Amygdala (tissue), 56 donors: Measurements from ENCODE around the gene MCCC2.
"Not testable (repeated sequence)": the region's sequence is repeated elsewhere in the genome, so short reads cannot be mapped to it uniquely, and the experiment has no call there.

ENCODE experiments used
- DNase-seq, 56 donors: peaks; one replicate each; lab custom pipeline; 2025; lab: John Stamatoyannopoulos, UW

MCCC2 gene

DNA sequence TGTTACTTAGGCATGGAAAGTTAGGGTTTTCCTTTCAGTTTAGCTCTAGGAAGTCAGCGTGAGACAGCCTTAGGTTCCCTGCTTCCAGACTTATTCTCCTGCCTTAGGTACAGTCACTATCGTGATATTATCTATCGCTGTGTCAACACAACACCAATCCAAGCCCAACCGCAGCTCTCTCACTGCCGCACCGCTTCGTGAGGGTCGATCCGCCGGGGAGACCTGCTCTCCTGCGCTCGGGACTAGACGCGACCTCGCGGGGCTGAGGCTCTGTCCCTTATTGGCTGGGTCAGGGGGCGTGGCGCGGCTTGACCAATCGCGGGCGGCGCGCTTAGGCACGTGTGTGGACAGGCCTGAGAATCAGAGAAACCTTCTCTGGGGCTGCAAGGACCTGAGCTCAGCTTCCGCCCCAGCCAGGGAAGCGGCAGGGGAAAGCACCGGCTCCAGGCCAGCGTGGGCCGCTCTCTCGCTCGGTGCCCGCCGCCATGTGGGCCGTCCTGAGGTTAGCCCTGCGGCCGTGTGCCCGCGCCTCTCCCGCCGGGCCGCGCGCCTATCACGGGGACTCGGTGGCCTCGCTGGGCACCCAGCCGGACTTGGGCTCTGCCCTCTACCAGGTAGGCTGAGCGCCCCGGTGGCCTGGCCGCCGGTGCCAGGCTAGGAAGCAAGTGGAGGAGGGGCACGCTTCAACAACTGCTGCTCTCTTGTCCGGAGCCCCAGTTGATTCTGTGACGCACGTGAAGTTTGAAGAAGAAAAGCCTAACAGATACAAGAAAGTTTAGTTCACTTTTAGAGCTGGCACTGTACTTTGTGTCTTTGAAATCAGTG is at the start of gene MCCC2:
TSS of gene MCCC2 (plus strand) at position 400 of the 825 bp plus-strand sequence. CDS start at position 486, 86 bp downstream.
- DNase-seq, result peak; percentile 64 to 98 (median 90)

DNA sequence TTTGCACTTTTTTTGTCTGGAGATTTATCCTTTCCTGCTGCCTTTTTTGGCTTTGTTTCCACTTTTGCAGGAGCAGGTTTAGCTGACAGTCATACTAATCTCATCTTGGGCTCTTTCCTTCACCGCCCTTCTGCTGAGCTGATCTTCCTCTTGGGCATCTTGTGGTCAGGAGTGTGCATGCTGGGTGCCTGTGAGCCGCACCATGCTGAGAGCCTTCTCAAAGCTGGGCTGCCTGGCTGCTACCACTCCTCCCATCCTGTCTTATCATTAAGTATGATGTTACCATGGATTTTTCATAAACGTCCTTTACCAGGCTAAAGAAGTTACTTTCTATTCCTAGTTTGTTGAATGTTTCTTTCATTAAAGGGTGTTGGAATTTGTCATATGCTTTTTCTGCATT is 49.5 kb upstream of the MCCC2 start:
- DNase-seq, result no peak

DNA sequence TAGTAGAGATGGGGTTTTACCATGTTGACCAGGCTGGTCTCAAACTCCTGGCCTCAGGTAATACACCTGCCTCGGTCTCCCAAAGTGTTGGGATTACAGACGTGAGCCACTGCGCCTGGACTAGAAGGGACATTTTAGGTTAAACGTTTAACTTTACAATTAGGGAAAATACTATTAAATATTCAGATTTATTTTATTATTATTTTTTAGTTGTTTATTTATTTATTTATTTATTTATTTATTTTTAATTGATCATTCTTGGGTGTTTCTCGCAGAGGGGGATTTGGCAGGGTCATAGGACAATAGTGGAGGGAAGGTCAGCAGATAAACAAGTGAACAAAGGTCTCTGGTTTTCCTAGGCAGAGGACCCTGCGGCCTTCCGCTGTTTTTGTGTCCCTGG is 36.3 kb upstream of the MCCC2 start:
- not testable (repeated sequence) for DNase-seq

DNA sequence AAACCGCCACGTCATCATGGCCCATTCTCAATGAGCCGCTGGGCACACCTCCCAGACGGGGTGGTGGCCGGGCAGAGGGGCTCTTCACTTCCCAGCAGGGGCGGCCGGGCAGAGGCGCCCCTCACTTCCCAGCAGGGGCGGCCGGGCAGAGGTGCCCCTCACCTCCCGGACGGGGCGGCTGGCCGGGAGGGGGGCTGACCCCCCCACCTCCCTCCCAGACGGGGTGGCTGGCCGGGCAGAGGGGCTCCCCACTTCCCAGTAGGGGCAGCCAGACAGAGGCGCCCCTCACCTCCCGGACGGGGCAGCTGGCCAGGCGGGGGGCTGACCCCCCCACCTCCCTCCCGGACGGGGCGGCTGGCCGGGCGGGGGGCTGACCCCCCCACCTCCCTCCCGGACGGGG is 35.6 kb upstream of the MCCC2 start:
- not testable (repeated sequence) for DNase-seq

DNA sequence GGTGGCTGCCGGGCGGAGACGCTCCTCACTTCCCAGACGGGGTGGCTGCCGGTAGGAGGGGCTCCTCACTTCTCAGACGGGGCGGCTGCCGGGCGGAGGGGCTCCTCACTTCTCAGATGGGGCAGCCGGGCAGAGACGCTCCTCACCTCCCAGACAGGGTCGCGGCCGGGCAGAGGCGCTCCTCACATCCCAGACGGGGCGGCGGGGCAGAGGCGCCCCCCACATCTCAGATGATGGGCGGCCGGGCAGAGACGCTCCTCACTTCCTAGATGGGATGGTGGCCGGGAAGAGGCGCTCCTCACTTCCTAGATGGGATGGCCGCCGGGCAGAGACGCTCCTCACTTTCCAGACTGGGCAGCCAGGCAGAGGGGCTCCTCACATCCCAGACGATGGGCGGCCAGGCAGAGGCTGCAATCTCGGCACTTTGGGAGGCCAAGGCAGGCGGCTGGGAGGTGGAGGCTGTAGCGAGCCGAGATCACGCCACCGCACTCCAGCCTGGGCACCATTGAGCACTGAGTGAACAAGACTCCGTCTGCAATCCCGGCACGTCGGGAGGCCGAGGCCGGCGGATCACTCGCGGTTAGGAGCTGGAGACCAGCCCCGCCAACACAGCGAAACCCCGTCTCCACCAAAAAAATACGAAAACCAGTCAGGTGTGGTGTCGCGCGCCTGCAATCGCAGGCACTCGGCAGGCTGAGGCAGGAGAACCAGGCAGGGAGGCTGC is 35.0 kb upstream of the MCCC2 start:
- DNase-seq, result not testable (repeated sequence)

DNA sequence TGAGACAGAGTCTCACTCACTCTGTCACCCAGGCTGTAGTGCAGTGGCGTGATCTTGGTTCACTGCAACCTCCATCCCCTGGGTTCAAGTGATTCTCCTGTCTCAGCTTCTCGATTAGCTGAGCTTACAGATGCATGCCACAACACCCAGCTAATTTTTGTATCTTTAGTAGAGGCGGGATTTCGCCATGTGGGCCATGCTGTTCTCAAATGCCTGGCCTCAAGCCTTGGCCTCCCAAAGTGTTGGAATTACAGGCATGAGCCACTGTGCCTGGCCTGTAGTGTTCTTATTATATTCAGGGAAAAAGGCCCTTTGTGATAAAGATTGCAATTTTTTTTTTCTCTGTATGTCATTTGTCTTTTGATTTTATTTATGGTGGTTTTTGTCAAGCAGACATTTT is 24.0 kb upstream of the MCCC2 start:
- DNase-seq, result no peak

DNA sequence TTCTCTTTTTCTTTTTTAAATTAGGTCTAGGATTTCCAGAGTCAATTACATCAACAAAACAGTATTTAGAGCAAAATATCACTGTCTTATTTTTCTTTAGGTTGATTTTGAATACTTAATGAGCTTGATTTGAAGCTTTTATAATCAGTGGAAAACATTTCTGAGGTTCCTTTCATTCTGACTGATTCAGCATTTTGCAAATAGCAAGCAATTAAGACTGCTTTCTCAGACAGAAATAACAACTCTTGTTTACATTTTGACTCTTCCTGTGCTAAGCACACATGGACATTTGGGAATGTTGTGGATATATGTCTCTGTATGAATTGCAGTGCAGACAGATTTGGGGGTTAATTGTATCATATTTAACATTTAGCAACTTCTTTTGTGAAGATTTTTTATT is 22.2 kb upstream of the MCCC2 start:
- no peak for DNase-seq

DNA sequence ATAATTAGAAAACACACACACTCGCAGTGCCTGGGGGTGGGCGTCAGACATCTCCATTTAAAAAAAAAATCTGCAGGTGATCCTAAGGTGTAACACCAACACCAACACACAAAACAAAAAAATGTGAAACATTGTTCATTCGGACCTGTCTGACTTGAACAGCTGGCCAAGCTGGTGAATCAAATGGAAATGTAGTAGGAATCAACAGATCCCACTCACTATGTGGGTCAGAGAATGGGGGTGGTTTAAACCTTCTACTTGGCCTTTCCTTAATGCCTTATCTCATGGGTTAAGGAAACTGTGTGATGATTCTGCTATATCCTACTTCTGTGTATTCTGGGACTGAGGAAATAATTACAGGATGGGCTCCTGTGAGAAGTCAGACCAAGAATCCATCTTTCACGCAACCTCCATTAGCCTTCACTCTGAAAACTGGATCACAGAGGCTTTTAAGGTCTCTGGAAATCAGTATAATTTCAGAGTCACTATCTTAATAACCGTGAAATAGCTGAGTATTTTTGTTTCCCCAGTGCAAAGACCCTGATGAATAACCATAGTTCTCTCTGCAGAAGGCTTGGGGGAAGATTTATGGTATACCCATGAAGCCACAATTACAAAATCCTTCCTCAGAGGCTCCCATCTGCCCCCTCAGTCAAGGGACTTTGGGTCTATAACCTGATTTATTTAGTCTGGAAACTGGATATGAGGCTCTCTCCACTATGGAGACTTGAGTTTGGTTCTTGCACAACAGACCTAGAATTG is 17.2 kb upstream of the MCCC2 start:
- no peak for DNase-seq

DNA sequence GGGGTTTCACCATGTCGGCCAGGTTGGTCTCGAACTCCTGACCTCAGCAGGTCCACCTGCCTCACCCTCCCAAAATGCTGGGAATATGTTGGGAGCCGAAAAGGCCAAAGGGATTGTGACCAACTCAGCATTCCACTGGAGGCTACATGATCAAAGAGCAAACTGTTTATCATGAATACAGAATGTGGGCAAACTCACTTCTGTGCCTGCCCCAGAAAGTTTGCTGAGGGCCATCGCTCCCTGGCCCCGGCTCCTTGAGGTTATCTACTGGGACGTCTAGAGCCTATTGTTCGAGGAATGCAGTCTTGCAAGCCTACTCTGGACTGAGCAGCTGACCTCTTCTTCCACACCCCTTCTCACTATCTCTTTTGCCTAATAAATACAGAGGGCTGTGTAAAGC is 15.3 kb upstream of the MCCC2 start:
- DNase-seq, result not testable (repeated sequence)

DNA sequence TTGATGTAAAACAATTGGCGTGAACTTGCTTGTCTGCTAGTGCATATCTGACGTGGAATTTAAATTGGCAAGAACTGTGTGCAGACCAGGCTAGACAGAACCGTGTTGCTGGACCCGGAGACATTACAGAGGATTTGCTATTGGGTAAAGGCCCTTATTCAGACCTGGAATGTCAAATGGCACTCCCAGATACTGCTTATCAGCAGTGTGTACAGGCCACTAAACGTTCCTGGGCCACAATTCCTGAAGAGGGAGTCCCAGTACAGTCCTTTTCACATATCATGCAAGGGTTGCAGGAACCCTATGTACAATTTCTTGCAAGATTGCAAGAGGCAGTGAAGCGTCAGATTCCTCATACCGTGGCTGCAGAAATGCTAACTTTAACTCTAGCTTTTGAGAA is 13.5 kb upstream of the MCCC2 start:
- DNase-seq, result no peak

DNA sequence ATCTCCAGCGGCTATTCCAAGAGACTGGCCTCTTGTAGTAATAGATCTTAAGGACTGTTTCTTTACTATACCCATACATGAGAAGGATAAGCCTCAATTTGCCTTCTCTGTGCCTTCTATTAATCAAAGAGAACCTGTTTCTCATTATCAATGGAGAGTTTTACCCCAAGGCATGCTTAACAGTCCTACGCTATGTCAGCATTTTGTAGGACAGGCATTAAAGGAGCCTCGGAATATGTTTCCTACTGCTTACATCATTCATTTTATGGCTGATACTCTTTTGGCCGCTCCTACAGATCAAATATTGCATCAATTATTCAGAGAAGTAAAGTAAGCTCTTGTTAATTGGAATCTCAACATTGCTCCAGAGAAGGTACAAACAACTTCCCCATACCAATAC is 11.6 kb upstream of the MCCC2 start:
- not testable (repeated sequence) for DNase-seq

DNA sequence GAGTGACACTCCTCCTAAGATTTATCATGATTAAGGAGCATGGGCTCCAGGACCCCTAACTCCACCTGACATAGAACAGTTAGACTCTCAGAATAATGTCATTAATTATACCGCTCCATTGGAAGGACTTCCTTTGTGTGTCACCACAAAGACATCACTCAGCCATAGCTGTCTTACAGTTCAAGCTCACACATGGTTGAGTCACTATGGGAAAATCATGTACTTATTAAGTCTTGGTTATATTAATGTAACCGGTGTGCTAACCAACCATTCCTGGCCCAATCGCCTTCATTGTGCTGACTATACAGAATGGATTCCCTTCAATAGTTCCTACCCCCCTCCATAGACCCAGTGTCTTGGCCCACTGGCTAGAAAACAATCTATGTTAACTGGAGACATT is 10.9 kb upstream of the MCCC2 start:
- no peak for DNase-seq

DNA sequence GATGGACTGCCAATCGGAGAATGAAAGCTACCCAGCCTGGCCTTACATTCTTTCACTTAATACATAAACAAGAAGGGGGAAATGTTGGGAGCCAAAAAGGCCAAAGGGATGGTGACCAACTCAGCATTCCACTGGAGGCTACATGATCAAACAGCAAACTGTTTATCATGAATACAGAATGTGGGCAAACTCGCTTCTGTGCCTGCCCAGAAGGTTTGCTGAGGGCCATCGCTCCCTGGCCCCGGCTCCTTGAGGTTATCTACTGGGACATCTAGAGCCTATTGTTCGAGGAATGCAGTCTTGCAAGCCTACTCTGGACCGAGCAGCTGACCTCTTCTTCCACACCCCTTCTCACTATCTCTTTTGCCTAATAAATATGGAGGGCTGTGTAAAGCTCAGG is 9.3 kb upstream of the MCCC2 start:
- not testable (repeated sequence) for DNase-seq

DNA sequence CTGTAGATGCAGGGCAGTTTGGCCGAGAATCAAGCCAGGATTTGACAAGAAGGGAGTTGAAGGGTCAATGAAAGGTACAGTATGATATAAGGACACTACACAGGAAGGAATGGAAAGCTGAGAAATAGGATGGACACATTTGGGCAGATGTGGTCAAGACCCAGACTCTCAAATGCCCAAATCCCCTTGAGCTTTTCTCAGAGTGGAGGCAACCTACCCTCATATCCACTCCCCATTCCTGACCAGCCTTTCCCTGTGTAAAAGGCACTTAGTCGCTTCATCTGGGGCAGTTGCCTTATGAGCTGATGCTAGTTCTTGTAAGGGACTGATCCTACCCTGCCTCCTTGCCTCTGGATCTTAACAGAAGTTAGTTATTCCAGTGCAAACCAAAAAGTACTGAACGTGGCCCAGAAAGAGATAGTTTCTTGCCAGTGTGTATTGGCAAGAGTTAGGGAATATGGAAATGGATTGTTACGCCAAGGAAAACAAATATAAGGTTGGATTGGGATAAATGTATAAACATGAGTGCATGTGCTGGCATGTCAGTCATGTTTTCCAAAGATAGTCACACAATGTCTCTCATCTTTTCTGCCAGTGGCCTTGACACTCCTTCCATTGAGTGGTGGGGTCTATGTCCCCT is 4.1 kb upstream of the MCCC2 start:
- DNase-seq, result no peak

DNA sequence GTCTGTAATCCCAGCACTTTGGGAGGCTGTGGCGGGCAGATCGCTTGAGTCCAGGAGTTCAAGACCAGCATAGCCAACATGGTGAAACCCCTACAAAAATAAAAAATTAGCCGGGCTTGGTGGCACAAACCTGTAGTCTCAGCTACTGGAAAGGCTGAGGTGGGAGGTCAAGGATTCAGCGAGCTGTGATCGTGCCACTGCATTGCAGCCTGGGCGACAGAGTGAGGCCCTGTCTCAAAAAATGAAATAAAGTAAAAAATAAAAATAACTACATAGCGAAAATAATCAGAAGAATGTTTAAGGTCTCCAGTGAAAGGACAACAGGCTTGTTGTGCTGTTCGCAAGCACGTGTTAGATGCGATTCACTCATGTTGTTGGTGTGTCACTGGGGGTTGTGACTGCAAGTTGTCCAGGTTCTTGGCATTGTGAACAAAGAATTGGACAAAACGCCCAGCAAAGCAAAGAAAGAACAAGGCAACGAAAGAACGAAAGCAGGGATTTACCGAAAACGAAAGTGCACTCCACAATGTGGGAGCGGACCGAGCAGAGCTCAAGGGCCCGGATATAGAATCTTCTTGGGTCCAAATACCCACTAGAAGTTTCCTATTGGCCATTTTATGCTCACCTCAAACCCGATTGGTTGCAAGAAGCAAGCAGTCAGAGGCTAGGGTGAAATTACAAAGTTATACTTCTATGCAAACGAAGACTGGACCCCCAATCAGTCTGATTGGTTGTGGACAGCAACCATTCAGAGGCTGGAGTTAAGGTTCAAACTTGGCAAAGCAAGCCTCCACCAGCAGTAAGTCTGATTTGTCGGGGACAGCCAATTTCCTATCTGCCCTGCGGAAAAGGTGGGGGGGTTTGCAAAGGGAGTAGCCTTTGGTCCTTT is 844 bp upstream of the MCCC2 start:
- peak in 7 of 56 donors; percentile 15 to 51 (median 19) for DNase-seq

DNA sequence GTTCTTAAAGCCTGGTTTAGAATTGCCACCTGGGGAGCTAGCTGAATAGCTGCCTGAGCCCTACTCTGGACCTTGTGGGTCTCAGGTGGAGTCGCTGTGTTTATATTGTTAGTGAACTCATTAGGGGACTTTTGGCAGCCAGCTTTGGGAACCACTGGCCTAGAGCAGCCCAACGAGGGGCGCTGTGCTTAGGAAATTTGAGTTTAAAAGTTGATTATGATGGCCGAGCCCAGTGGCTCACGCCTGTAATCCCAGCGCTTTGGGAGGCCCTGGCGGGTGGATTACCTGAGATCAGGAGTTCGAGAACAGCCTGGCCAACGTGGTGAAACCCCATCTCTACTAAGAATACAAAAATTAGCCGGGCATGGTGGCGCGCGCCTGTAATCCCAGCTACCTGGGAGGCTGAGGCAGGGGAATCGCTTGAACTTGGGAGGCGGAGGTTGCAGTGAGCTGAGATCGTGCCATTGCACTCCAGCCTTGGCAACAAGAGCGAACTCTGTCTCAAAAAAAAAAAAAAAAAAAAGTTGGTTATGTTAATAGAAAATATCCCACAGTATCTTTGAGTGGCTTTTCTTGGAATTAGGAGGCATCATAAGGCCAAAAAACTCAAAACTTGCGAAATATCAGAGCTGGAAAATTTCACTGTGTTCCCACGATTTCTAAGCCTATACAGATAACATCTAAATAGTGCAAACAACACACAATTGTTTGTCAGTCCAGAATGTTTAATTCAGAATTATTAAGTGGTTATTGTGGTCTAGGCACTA is 809 bp downstream of the MCCC2 start:
- peak in 1 of 56 donors; percentile 23 for DNase-seq

DNA sequence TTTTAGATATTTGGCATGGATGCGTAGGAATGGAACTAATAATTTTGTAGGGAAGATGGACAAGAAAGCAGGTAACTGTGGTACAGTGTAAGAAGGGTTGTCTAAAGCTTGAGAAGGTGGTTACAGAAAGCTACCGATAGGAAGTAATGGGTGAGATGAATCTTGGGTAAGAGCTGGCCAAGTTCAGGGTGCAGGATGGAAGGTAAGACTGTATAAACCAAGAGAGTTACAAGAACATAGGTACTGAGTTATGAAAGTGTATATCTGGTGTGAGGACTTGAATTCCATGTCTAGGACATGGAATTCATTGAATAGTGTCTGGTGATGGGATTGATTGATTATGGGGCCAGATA is 1.4 kb downstream of the MCCC2 start:
- no peak for DNase-seq

DNA sequence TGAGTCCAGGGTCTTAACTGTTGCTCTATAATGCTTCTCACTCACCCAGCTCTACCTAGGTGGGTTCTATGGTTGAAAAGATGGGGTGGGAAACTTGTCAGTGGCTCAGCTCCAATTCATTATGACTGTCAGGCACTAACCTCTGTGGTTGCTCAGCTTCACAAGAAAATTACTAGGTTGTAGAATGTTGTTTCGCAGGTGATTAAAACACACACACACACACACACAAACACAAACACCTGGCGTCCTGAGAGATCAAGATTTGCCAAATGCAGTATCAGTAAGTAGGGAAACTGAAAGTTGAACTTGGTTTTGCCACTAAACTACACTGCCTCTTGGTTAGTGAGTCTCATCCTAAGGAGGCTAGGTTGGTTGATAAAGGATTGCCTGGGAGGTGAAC is 2.8 kb downstream of the MCCC2 start:
- DNase-seq, result no peak

DNA sequence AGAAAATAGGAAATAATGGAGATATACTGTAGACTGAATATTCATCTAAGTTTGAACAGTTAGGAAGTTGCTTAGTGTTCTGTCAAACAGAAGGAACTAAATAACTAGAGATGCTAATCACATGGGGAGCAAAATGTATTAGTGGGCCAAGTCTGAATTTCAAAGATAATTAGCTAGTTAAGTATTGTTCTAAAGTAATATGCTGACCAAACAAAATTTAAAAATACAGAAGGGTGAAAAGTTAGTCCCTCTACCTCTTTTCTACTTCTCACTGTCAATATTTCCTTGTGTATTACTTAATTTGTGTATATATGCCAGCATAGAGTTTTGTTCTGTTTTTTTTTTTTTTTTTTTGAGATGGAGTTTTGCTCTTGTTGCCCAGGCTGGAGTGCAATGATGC is 4.0 kb downstream of the MCCC2 start:
- DNase-seq, result no peak
